HepG2 (cell line): ENCODE results near the gene SRPRA. TPM values are rescaled to one million over a fixed set of nuclear protein-coding genes. Genes with fewer than 3 reads are reported as not detected.

Source experiments
- CAMTA2 ChIP-seq: sonication (generic); formaldehyde crosslinking; IDR thresholded peaks from 2 replicates; pipeline ENCODE4 v1.4.0; 2020; ENCODE audit warnings: mild to moderate bottlenecking, missing genetic modification reagents, borderline replicate concordance
- CCDC6 ChIP-seq: sonication (generic); formaldehyde crosslinking; IDR thresholded peaks from 2 replicates; pipeline ENCODE4 v1.8.1; 2022; ENCODE audit warnings: mild to moderate bottlenecking, missing genetic modification reagents, moderate library complexity
- CENPX ChIP-seq: sonication (generic); formaldehyde crosslinking; IDR thresholded peaks from 2 replicates; pipeline ENCODE4 v1.9.0; 2021; ENCODE audit warnings: mild to moderate bottlenecking, missing genetic modification reagents, moderate library complexity
- CHD2 ChIP-seq: IDR thresholded peaks from 2 replicates; pipeline ENCODE4 v1.6.1; 2011; ENCODE audit warnings: low read depth, low read length, improper control_type of control experiment
- CREB1 ChIP-seq, 2 experiments: fragments of 450-650 bp in 1 of 2; IDR thresholded peaks; 2 replicates each; pipeline ENCODE4 v1.6.1; 2016 to 2017; ENCODE audit warnings: control low read depth in 1 of 2, mild to moderate bottlenecking in 1 of 2, missing compliant biosample characterization in 1 of 2, missing genetic modification characterization in 1 of 2
- CREBL2 ChIP-seq: sonication (generic); formaldehyde crosslinking; IDR thresholded peaks from 2 replicates; pipeline ENCODE4 v1.8.1; 2023; ENCODE audit warnings: missing genetic modification reagents, mild to moderate bottlenecking, borderline replicate concordance
- FIP1L1 ChIP-seq: fragments of 200-400 bp; formaldehyde crosslinking; IDR thresholded peaks from 2 replicates; pipeline ENCODE4 v1.6.1; 2018; ENCODE audit warnings: low read depth, mild to moderate bottlenecking, low read length, moderate library complexity, borderline replicate concordance; ENCODE audit not compliant: insufficient read depth
- FOSL2 ChIP-seq: sonication (generic); formaldehyde crosslinking; IDR thresholded peaks from 2 replicates; pipeline ENCODE4 v1.4.0; 2020; ENCODE audit warnings: missing genetic modification reagents
- GTF2F1 ChIP-seq: fragments of 150-350 bp; IDR thresholded peaks from 2 replicates; pipeline ENCODE4 v1.6.1; 2014; ENCODE audit warnings: low read length
- KDM2A ChIP-seq: sonication (generic); formaldehyde crosslinking; IDR thresholded peaks from 2 replicates; pipeline ENCODE4 v1.4.0; 2020; ENCODE audit warnings: low read depth, missing genetic modification reagents, borderline replicate concordance
- NR3C1 ChIP-seq: sonication (generic); formaldehyde crosslinking; IDR thresholded peaks from 2 replicates; pipeline ENCODE4 v1.4.0; 2020; ENCODE audit warnings: missing genetic modification reagents
- RBFOX2 ChIP-seq: fragments of 200-400 bp; formaldehyde crosslinking; IDR thresholded peaks from 2 replicates; pipeline ENCODE4 v1.6.1; 2017; ENCODE audit warnings: low read depth, mild to moderate bottlenecking, low read length
- TAF1 ChIP-seq: sonication (generic); formaldehyde crosslinking; IDR thresholded peaks from 2 replicates; pipeline ENCODE4 v1.4.0; 2020; ENCODE audit warnings: missing genetic modification reagents
- XBP1 ChIP-seq: sonication (generic); formaldehyde crosslinking; IDR thresholded peaks from 2 replicates; pipeline ENCODE4 v1.5.0; 2020; ENCODE audit warnings: missing genetic modification reagents
- YEATS2 ChIP-seq: sonication (generic); formaldehyde crosslinking; IDR thresholded peaks from 2 replicates; pipeline ENCODE4 v1.4.0; 2020; ENCODE audit warnings: missing genetic modification reagents, borderline replicate concordance
- ZMAT3 ChIP-seq: sonication (generic); formaldehyde crosslinking; conservative IDR thresholded peaks from 2 replicates; pipeline ENCODE4 v1.7.0; 2021; ENCODE audit warnings: missing genetic modification reagents
- ZNF24 ChIP-seq: fragments of 450-650 bp; IDR thresholded peaks from 2 replicates; pipeline ENCODE4 v1.6.1; 2017; ENCODE audit warnings: antibody characterized with exemption, mild to moderate bottlenecking
- ZNF33B ChIP-seq: sonication (generic); formaldehyde crosslinking; IDR thresholded peaks from 2 replicates; pipeline ENCODE4 v1.5.1; 2020; ENCODE audit warnings: mild to moderate bottlenecking, missing genetic modification reagents
- ZNF501 ChIP-seq: sonication (generic); formaldehyde crosslinking; IDR thresholded peaks from 2 replicates; pipeline ENCODE4 v1.5.1; 2020; ENCODE audit warnings: mild to moderate bottlenecking, moderate library complexity, missing genetic modification reagents
- ZNF567 ChIP-seq: sonication (generic); formaldehyde crosslinking; IDR thresholded peaks from 2 replicates; pipeline ENCODE4 v1.8.1; 2023; ENCODE audit warnings: mild to moderate bottlenecking, missing genetic modification reagents, borderline replicate concordance
- ZNF687 ChIP-seq: sonication (generic); formaldehyde crosslinking; IDR thresholded peaks from 2 replicates; pipeline ENCODE4 v1.5.1; 2020; ENCODE audit warnings: mild to moderate bottlenecking, missing genetic modification reagents, moderate library complexity
- ZNF776 ChIP-seq: sonication (generic); formaldehyde crosslinking; IDR thresholded peaks from 2 replicates; pipeline ENCODE4 v1.4.0; 2020; ENCODE audit warnings: mild to moderate bottlenecking, missing genetic modification reagents
- ZNF784 ChIP-seq: sonication (generic); formaldehyde crosslinking; IDR thresholded peaks from 2 replicates; pipeline ENCODE4 v1.5.1; 2020; ENCODE audit warnings: missing genetic modification reagents, mild to moderate bottlenecking, borderline replicate concordance
- ZSCAN29 ChIP-seq: sonication (generic); formaldehyde crosslinking; conservative IDR thresholded peaks from 2 replicates; pipeline ENCODE4 v1.4.0; 2020; ENCODE audit warnings: mild to moderate bottlenecking, missing genetic modification reagents
- polyA plus RNA-seq, 8 experiments: library from polyadenylated mRNA; depleted of rRNA in 3 of 8; stranded (reverse) in 7 of 8; unstranded in 1 of 8; fragments of >200 nt; fragmentation: Illumina TruSeq in 4 of 8; extraction: Trizol in 4 of 8; gene quantifications; 2 replicates each; pipeline versions ENCODE4 v1.2.1 to v1.2.3, GENCODE V29; 2011 to 2016; ENCODE audit warnings: low read depth in 4 of 8, missing spikeins in 1 of 8, mixed read lengths in 1 of 8; ENCODE audit not compliant: insufficient read depth in 1 of 8
- total RNA-seq, 5 experiments: library from RNA; depleted of rRNA; stranded (reverse); fragments of >200 nt; fragmentation: Illumina TruSeq; extraction: Trizol; gene quantifications; 2 replicates each; pipeline ENCODE4 v1.2.3, GENCODE V29; 2016; ENCODE audit warnings: low read depth in 1 of 5

The SRPRA gene
- total and polyA plus RNA-seq, 2 of the 13 experiments (the other 11 are each of a cell fraction or from before 2014, with no cell fraction given), result 27.7 to 64.6 TPM

GRCh38 chr11:126303623-126304456 is 35.1 kb upstream of the SRPRA start, which contains the start of gene DCPS (continued):
- TF ChIP-seq KDM2A (CRISPR knock-in tag), result peak; percentile 98
- no peak; the same call in 1 of the 2 replicates for TF ChIP-seq XBP1 (CRISPR knock-in tag)
- no peak for TF ChIP-seq CENPX (CRISPR knock-in tag)
- no peak; the same call in 1 of the 2 replicates for TF ChIP-seq FIP1L1
- peak; percentile 87; the same call in 1 of the 2 replicates for TF ChIP-seq NR3C1
- TF ChIP-seq CAMTA2 (CRISPR knock-in tag), result no peak
- TF ChIP-seq CREB1 (IDR thresholded peaks at IDR 0.05), result no peak
- no peak for TF ChIP-seq CREB1 (CRISPR knock-in tag; IDR thresholded peaks at IDR 0.05)
- TF ChIP-seq ZNF24, result no peak
- peak; percentile 99 for TF ChIP-seq RBFOX2
- TF ChIP-seq TAF1 (CRISPR knock-in tag), result peak; percentile 97
- TF ChIP-seq CHD2, result no peak; the same call in 1 of the 2 replicates
- TF ChIP-seq ZNF776 (CRISPR knock-in tag), result peak; percentile 81
- no peak for TF ChIP-seq ZNF567 (CRISPR knock-in tag)
- TF ChIP-seq GTF2F1, result no peak
- peak; percentile 96 for TF ChIP-seq ZNF33B
- TF ChIP-seq FOSL2 (CRISPR knock-in tag), result peak; percentile 28; the same call in 1 of the 2 replicates
- peak; percentile 95 for TF ChIP-seq ZNF501 (CRISPR knock-in tag)
- peak; percentile 99 for TF ChIP-seq ZNF784
- TF ChIP-seq ZMAT3 (CRISPR knock-in tag), result peak; percentile 83; the same call in 1 of the 2 replicates
- peak; percentile 85; the same call in 1 of the 2 replicates for TF ChIP-seq CREBL2 (CRISPR knock-in tag)
- peak; percentile 99 for TF ChIP-seq ZNF687
- TF ChIP-seq CCDC6, result peak; percentile 94
- no peak for TF ChIP-seq ZSCAN29 (CRISPR knock-in tag)
- peak; percentile 91 for TF ChIP-seq YEATS2 (CRISPR knock-in tag)
